Muscle layer of duodenum (tissue), 2 donors: ENCODE data around the gene TREH.
"Not testable (repeated sequence)": the region's sequence is repeated elsewhere in the genome, so short reads cannot be mapped to it uniquely, and the experiment has no call there.

ENCODE experiments used
- H3K27ac ChIP-seq: one replicate; pipeline ENCODE4 v1.7.0; 2013; ENCODE audit warnings: mild to moderate bottlenecking, low read length
- H3K27me3 ChIP-seq: one replicate; pipeline ENCODE4 v1.7.0; 2013; ENCODE audit warnings: low read depth, mild to moderate bottlenecking, control low read depth, low read length
- H3K36me3 ChIP-seq, 2 donors: one replicate each; pipeline ENCODE4 v1.7.0; 2013; ENCODE audit warnings: low read length in 2 of 2, control low read depth in 1 of 2, mild to moderate bottlenecking in 1 of 2; ENCODE audit not compliant: insufficient read depth in 2 of 2, control insufficient read depth in 1 of 2
- H3K4me1 ChIP-seq, 2 donors: one replicate each; pipeline ENCODE4 v1.7.0; 2013; ENCODE audit warnings: low read length in 2 of 2, mild to moderate bottlenecking in 2 of 2, control low read depth in 1 of 2, moderate library complexity in 1 of 2; ENCODE audit not compliant: insufficient read depth in 2 of 2, control insufficient read depth in 1 of 2
- H3K4me3 ChIP-seq, 2 donors: one replicate each; pipeline ENCODE4 v1.7.0; 2013; ENCODE audit warnings: low read length in 2 of 2, low read depth in 1 of 2, mild to moderate bottlenecking in 1 of 2
- H3K9me3 ChIP-seq, 2 donors: one replicate each; pipeline ENCODE4 v1.7.0; 2013; ENCODE audit warnings: low read length in 2 of 2, control low read depth in 1 of 2, mild to moderate bottlenecking in 1 of 2; ENCODE audit not compliant: control insufficient read depth in 1 of 2
- donor health status: healthy.

Gene TREH, protein sequence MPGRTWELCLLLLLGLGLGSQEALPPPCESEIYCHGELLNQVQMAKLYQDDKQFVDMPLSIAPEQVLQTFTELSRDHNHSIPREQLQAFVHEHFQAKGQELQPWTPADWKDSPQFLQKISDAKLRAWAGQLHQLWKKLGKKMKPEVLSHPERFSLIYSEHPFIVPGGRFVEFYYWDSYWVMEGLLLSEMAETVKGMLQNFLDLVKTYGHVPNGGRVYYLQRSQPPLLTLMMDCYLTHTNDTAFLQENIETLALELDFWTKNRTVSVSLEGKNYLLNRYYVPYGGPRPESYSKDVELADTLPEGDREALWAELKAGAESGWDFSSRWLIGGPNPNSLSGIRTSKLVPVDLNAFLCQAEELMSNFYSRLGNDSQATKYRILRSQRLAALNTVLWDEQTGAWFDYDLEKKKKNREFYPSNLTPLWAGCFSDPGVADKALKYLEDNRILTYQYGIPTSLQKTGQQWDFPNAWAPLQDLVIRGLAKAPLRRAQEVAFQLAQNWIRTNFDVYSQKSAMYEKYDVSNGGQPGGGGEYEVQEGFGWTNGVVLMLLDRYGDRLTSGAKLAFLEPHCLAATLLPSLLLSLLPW

DNA sequence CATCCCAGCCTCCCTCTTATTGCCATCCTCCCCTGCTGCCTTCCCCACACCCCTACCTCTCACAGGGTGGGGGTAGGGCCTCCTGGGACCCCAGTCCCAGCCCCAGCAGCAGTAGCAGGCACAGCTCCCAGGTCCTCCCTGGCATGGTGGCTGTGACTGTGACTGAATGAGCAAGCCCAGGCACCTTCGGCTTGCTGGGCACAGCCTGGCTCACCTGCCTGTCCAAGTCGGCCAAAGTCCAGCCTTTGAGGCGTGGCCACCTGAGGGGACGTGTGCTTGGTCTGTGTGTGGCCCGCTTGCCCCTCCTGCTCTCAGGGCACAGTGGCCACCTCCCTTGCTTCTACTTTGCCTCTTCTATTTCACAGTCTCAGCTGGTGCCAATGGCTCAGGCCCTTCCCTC, at the start of gene TREH:
Gene TREH, minus strand, starts transcription at position 168 of the 400 bp plus-strand sequence. Its CDS starts 23 bp downstream, at position 145.
- Histone ChIP-seq H3K36me3 (no peaks in the 10 kb centered on the region), H3K4me3 (peak within 1 kb of the TSS in 1 of 2 donors; percentile 39), H3K9me3 (no peaks in the 10 kb centered on the region), H3K27ac (peak within 1 kb of the TSS; percentile 29), H3K4me1 (no peaks in the 10 kb centered on the region), H3K27me3 (no peaks in the 10 kb centered on the region)

GRCh38 chr11:118728112-118728511, 48.7 kb upstream of the TREH start:
- H3K36me3 ChIP-seq, H3K4me3 ChIP-seq, H3K27me3 ChIP-seq, H3K27ac ChIP-seq, H3K9me3 ChIP-seq, H3K4me1 ChIP-seq: not testable (repeated sequence)

GRCh38 chr11:118727721-118728066, 48.2 kb upstream of the TREH start:
- not testable (repeated sequence) for H3K27ac ChIP-seq, H3K27me3 ChIP-seq

DNA sequence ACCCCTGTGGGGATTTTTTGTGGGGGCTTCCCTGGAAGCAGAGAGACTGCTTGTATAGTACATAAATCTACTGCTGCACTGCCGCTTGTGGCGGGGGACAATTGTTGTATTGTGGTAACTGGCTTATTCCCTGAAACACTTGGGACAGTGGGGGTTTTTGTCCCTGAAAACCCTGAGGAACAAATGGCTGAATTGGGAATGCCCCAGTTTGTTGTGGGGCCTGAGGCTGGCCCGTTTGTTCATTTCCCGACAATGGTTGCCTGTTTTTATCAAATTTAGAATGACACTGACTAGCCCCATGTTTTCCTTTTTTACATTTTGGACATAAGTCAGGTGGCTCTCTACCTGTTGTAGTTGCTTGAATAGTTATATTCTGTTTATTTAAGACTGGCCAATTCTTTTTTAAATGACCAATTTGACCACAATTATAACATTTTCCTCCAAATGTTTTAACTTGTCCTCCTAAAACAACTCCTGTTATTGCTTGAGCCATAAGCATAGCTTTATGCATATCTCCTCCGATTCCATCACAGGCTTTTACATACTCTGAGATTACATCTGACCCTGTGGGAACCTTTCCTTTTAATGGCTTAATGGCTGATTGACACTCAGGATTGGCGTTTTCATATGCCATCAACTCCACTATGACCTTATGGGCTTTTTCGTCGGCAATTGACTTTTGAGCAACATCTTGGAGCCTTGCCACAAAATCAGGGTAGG, 47.7 kb upstream of the TREH start:
- H3K9me3 ChIP-seq, H3K4me1 ChIP-seq, H3K27me3 ChIP-seq, H3K36me3 ChIP-seq, H3K4me3 ChIP-seq, H3K27ac ChIP-seq: not testable (repeated sequence)

More at GRCh38 chr11:118727721-118728066, 48.2 kb upstream of the TREH start:
- H3K9me3 ChIP-seq, H3K4me3 ChIP-seq, H3K4me1 ChIP-seq, H3K36me3 ChIP-seq: not testable (repeated sequence)

GRCh38 chr11:118721478-118722015, 42.1 kb upstream of the TREH start:
- not testable (repeated sequence) for H3K4me3 ChIP-seq, H3K36me3 ChIP-seq, H3K9me3 ChIP-seq, H3K27ac ChIP-seq, H3K4me1 ChIP-seq, H3K27me3 ChIP-seq

DNA sequence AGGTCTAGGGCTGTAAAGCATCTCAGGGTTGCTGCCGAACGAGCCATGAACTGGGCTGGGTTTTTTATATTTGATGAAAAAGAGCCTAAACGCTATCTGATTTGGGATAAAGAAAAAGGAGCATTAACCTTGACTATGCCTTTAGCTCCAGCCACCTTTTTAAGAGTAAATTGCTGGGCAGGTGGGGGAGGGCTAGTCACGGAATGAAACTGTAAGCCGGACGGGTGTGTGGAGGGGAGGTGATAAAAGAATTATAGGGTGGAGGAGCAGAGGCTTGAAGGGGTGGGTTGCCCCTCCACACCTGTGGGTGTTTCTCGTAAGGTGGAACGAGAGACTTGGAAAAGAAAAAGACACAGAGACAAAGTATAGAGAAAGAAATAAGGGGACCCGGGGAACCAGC, 41.3 kb upstream of the TREH start:
- H3K36me3 ChIP-seq, H3K4me1 ChIP-seq, H3K4me3 ChIP-seq, H3K9me3 ChIP-seq, H3K27ac ChIP-seq, H3K27me3 ChIP-seq: not testable (repeated sequence)

DNA sequence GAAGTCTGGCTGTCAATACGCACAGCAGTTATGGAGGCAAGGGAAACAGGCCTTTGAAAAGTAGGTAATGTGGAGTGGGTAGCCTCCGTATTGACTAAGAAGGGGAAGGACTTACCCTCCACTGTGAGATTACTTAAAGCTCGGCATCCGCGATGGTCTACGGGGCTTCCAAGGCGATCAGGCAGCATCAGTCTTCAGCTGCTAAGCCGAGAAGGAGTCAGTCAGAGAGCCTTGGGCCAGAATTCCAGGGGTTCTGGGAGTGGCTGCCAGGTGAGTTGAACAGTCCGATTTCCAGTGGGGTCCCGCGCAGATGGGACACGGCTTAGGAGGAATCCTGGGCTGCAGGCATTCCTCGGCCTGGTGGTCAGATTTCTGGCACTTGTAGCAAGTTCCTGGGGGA, 40.6 kb upstream of the TREH start:
- not testable (repeated sequence) for H3K4me1 ChIP-seq, H3K4me3 ChIP-seq, H3K27ac ChIP-seq, H3K36me3 ChIP-seq, H3K27me3 ChIP-seq, H3K9me3 ChIP-seq

DNA sequence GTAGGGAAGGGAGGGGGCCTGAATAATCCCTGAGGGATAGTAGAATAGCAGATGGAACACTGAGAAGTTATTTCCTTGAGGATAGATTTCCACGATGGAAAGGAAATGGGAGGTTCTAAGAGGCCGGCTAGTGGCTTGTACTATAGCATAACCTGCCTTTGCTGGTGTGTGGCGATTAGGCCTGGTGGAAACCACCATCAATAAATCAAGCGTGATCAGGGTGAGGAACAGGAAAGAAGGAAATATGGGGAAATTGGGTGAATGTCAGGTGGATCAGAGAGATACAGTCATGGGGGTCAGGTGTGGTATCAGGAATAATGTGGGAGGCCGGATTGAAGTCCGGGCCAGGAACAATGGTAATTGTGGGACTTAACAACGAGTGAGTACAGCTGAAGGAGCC, 39.1 kb upstream of the TREH start:
- H3K36me3 ChIP-seq, H3K27me3 ChIP-seq, H3K4me3 ChIP-seq: not testable (repeated sequence)

DNA sequence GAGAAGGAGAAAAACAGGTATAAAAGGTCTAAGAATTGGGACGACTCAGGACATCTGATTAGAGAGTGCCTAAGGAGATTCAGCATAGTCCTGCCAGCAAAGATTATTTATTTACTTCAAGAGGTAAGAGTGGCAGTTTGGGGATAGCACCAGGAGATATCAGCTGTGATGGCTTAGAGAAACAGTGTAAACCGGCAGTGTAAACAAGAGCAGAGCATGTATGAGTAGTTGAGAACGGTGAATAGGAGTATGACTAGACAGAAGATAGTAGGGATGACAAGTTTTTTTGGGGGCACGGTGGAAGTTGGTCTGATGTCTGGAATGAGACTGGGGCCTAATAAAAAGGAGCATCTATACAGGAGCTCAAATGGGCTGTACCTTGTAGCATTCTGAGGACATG, 38.3 kb upstream of the TREH start:
- not testable (repeated sequence) for H3K9me3 ChIP-seq, H3K27ac ChIP-seq, H3K4me3 ChIP-seq, H3K27me3 ChIP-seq, H3K4me1 ChIP-seq, H3K36me3 ChIP-seq

More for the DNA sequence above, 39.1 kb upstream of the TREH start:
- H3K27ac ChIP-seq, H3K9me3 ChIP-seq, H3K4me1 ChIP-seq: not testable (repeated sequence)

- not testable (repeated sequence) for H3K27me3 ChIP-seq, H3K27ac ChIP-seq, H3K9me3 ChIP-seq, H3K36me3 ChIP-seq, H3K4me3 ChIP-seq, H3K4me1 ChIP-seq
These were observed 37.8 kb upstream of the TREH start for GRCh38 chr11:118717221-118717620.

DNA sequence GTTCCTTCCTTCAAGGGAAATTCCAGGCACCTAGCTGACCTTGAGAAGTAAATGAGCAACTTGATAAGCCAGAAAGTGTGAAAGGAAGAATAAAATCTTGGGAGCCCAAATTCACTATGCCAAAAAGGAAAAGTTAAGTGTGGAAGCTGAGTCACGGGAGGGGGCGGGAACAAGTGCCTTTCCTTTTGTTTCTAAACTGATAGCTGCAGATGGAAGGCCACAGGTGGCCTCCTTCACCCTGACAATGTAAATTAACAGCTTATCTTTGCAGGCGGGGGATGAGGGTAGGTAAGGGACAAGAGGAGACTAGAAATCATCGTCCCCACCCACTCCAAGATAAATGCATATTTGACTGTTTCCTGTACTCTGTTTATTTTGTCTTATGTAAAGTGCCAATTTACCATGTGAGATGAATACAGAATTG, 36.4 kb upstream of the TREH start:
- Histone ChIP-seq H3K4me1 (no peaks in the 10 kb centered on the region), H3K27me3 (no peaks in the 10 kb centered on the region), H3K36me3 (no peaks in the 10 kb centered on the region), H3K9me3 (no peaks in the 10 kb centered on the region), H3K27ac (no peak overlapping the region), H3K4me3 (no peak overlapping the region)
